Activated CD4-positive, alpha-beta memory T cell treated with anti-CD3 and anti-CD28 coated beads for 36 hours (primary cell): Measurements from ENCODE around the gene SNAPC4. TPM values are rescaled to one million over a fixed set of nuclear protein-coding genes. Genes with fewer than 3 reads are reported as not detected.

ENCODE experiments used
- CTCF ChIA-PET: fragments of 350-600 bp; sonication (Branson Sonifier 250); formaldehyde crosslinking; loops from one replicate; lab custom pipeline; 2021; ENCODE audit warnings: antibody characterized with exemption, inconsistent platforms; lab: Charles Lee
- POLR2A ChIA-PET: fragments of 350-600 bp; sonication (Branson Sonifier 250); formaldehyde crosslinking; loops from one replicate; lab custom pipeline; 2021; ENCODE audit warnings: antibody characterized with exemption; lab: Charles Lee
- DNase-seq: peaks from one replicate; pipeline ENCODE4 v3.0.0-alpha.2; 2020
- H3K27ac Mint-ChIP-seq: one replicate; pipeline ENCODE4 v1.8.0; 2021; ENCODE audit warnings: mixed read lengths
- H3K27me3 Mint-ChIP-seq: one replicate; pipeline ENCODE4 v1.8.0; 2021; ENCODE audit warnings: mixed read lengths
- H3K36me3 Mint-ChIP-seq: one replicate; pipeline ENCODE4 v1.8.0; 2021; ENCODE audit warnings: mixed read lengths
- H3K4me1 Mint-ChIP-seq: one replicate; pipeline ENCODE4 v1.8.0; 2021; ENCODE audit warnings: low read depth, mixed read lengths
- H3K4me3 Mint-ChIP-seq: one replicate; pipeline ENCODE4 v1.8.0; 2021; ENCODE audit warnings: mild to moderate bottlenecking, mixed read lengths
- H3K9me3 Mint-ChIP-seq: one replicate; pipeline ENCODE4 v1.8.0; 2021; ENCODE audit warnings: mixed read lengths
- intact Hi-C: fragments of 100-400 bp; cut with micrococcal nuclease; formaldehyde crosslinking; loops from one replicate; pipeline ENCODE4 v1.15.1; 2023
- total RNA-seq, 2 experiments: library from RNA; stranded (reverse); gene quantifications; one replicate each; pipeline ENCODE4 v1.2.3, GENCODE V29; 2021

Gene SNAPC4
- total RNA-seq, 2 experiments from 2014 or later, result 13.9 to 14.3 TPM

DNA sequence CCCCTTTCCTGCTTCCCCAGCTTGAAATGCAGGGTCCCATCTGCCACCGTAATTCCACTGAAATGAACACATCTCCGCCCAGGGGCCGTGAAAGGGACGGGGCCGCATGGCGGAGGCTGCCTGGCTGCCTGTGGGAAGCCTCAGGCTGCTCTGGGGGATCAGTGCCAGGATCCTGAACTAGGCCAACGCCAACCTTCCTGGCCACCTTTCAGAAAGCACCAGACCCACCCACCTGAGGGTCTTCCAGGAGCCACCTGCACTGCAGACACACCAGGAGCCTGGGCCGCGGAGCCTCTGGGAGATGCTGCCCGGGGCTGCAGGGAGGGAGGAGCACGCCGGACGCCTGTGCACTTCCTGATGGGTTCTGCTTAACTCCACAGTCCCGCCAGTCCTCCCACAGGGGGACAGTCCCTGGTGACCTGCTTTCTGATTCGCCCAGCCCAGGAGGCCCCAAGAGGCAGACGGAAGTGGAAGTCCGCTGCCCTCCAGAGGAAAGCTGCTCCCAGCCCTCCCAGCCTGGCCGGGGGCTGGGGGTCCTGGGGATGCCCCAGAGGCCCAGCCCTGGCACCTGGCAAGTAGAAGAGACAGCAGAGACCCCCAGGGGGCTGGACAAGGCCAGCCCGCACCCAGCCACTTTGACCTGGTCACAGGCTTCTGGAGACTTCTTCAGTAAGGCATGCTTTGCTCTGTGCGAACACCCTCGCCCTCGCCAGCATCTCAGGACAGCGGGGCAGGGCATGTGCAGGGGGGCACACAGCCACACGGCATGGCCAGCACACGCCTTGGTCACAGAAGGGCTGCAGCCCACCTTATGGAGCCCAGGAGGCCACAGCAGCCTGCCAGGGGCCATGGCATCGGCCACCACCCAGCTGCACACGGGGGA lies 26.4 kb downstream of the SNAPC4 start, which contains the start of gene CARD9:
Gene CARD9, minus strand, starts transcription at position 370 of the 883 bp plus-strand sequence. CDS start 1,591 bp downstream, outside the sequence.
- no peak for DNase-seq
- CTCF ChIA-PET, result no interaction called here
- no peaks in the 10 kb centered on the region for H3K9me3 Mint-ChIP-seq
- H3K4me1 Mint-ChIP-seq, result no peaks in the 10 kb centered on the region
- no peak within 1 kb of the TSS for H3K27ac Mint-ChIP-seq
- no peak within 1 kb of the TSS for H3K4me3 Mint-ChIP-seq
- intact Hi-C loops, result no loop called here
- H3K36me3 Mint-ChIP-seq, result peaks cover 4% of the 10 kb centered on the region
- POLR2A ChIA-PET, result no interaction called here
- no peaks in the 10 kb centered on the region for H3K27me3 Mint-ChIP-seq

DNA sequence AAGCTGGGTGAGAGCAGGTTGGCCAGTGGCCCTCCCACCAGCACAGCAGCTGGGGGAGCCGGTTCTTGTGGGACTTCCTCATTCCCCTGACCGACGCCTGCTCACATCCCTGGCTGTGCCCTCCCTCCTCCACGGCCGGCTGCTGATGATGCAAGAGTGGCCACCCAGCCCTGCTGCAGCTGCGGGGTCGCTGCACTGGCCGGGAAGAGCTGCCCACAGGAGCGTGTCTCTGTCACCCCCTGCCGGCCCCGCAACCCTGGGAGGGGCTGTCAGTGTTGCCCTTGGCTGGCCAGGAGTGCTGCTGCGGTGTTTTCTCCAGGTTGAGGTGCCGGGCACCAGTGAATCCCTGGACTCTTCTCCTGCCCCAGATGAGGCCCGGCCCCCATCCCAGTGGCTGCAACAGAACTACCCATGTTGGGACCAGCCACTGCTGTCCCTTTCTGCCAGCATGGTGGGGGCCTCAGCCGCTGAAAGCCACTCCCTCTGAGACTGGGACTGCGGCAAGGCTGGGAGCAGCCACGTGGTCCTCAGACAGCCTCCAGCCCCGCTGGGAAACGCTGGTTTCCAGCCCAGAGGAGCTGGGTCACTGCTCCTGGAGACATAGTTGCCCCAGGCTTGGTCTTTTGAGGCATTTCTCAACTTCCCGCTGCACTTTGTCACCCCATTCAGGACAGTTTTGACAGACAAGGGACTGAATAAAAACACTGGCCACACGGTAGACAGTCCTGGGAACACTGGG lies 27.2 kb downstream of the SNAPC4 start:
- Mint-ChIP-seq H3K27ac (no peak overlapping the region), H3K4me3 (no peak overlapping the region), H3K27me3 (no peaks in the 10 kb centered on the region), H3K9me3 (no peaks in the 10 kb centered on the region), H3K36me3 (peaks cover 4% of the 10 kb centered on the region), H3K4me1 (no peaks in the 10 kb centered on the region)
- CTCF ChIA-PET, result interaction anchor here (0.7 kb wide), 1 partner anchor 10 kb away, joined by 3 read pairs; no protein-coding TSS in a partner anchor
- POLR2A ChIA-PET, result no interaction called here
- no peak for DNase-seq
- intact Hi-C loops, result no loop called here

GRCh38 chr9:136372006-136372405 lies 28.0 kb downstream of the SNAPC4 start:
- no peaks in the 10 kb centered on the region for H3K4me1 Mint-ChIP-seq
- H3K27ac Mint-ChIP-seq, result no peak overlapping the region
- ChIA-PET CTCF (no interaction called here), POLR2A (no interaction called here)
- intact Hi-C loops, result no loop called here
- H3K36me3 Mint-ChIP-seq, result peaks cover 4% of the 10 kb centered on the region
- no peaks in the 10 kb centered on the region for H3K9me3 Mint-ChIP-seq
- H3K4me3 Mint-ChIP-seq, result no peak overlapping the region
- no peaks in the 10 kb centered on the region for H3K27me3 Mint-ChIP-seq
- no peak for DNase-seq

DNA sequence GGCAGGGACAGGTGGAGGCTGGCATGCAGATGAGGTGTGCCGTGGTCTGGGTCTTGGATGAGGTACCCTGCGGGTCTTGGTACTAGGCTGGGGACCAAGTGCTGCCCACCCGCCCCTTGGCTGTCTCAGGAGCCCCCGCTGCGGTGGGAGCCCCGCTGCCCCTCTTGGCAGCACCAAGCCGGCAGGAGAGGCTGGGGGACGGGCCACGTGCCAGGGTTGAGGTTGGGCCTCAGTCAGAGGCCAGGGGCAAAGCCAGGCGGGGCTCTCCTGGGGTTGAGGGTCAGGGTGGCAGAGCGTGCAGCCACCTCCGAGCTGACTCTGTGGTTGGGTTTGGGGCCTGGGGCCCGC lies 28.5 kb downstream of the SNAPC4 start:
- ChIA-PET CTCF (no interaction called here), POLR2A (no interaction called here)
- no peaks in the 10 kb centered on the region for H3K9me3 Mint-ChIP-seq
- no peak overlapping the region for H3K4me3 Mint-ChIP-seq
- no peaks in the 10 kb centered on the region for H3K27me3 Mint-ChIP-seq
- no peak for DNase-seq
- peaks cover 4% of the 10 kb centered on the region for H3K36me3 Mint-ChIP-seq
- H3K4me1 Mint-ChIP-seq, result no peaks in the 10 kb centered on the region
- intact Hi-C loops, result no loop called here
- no peak overlapping the region for H3K27ac Mint-ChIP-seq

DNA sequence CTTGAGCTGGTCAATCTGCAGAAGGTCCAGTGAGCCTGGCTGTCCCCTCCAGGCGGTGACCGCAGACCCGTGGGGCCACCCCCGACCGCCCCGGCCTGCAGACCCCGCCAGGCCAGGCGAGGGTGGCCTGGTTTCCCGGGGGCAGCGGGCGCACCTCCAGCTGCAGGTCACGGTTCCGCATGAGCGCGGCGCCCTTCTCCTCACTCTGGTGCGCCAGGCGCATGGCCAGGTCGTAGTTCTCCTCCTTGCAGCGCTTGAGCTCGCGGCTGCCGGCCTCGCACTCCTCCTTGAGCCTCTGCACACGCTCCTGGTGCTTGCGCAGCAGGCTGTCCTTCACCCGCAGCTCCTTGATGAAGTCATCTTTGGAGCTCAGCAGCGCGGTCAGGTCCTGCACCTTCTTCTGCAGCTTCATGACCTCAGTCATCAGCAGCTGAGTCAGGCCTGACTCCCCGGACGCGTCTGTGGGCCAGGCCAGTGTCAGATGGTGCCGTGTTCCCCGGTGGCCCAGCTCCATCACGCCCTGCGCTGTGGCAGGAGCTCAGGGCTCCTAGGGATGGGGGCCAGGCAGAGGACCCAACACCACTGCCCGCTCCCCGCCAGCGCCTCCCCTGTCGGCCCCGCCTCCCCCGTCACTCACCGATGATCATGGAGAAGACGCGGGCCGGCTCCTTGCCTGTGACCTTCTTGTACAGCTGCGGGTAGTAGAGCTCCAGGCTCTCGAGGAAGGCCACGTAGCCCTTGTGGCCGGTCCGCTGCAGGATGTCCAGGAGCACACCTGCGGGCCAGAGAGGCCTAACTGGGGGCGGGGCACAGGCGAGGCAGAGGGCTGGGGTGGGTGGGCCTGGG lies 29.1 kb downstream of the SNAPC4 start:
- POLR2A ChIA-PET, result no interaction called here
- H3K36me3 Mint-ChIP-seq, result peaks cover 4% of the 10 kb centered on the region
- CTCF ChIA-PET, result no interaction called here
- no peak overlapping the region for H3K27ac Mint-ChIP-seq
- H3K4me1 Mint-ChIP-seq, result no peaks in the 10 kb centered on the region
- no peak for DNase-seq
- H3K27me3 Mint-ChIP-seq, result no peaks in the 10 kb centered on the region
- no peak overlapping the region for H3K4me3 Mint-ChIP-seq
- intact Hi-C loops, result no loop called here
- H3K9me3 Mint-ChIP-seq, result no peaks in the 10 kb centered on the region

DNA sequence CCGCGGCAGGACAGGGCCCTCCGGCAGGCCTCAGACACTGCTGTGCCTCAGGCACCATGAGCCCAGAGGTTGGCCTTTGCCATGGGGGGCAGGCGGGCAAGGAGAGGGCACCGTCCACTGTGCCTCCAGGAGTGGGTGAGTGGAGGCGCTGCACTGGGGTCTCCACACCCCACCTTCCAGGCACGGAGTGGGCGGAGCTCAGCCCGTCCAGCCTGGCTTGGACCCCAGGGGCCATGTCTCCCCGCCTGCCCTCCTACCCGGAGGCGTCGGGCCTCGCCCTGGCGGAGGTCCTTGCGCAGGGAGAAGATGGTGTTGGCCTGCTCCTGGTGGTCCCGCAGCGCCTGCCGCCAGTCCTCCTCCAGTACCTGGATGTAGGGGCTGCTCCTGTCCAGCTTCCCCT lies 29.9 kb downstream of the SNAPC4 start:
- Mint-ChIP-seq H3K4me3 (no peak overlapping the region), H3K9me3 (no peaks in the 10 kb centered on the region), H3K4me1 (no peaks in the 10 kb centered on the region), H3K27ac (no peak overlapping the region), H3K36me3 (no peaks in the 10 kb centered on the region), H3K27me3 (no peaks in the 10 kb centered on the region)
- ChIA-PET CTCF (no interaction called here), POLR2A (no interaction called here)
- DNase-seq, result no peak
- intact Hi-C loops, result no loop called here

GRCh38 chr9:136368190-136368589 lies 31.8 kb downstream of the SNAPC4 start:
- Mint-ChIP-seq H3K9me3 (no peaks in the 10 kb centered on the region), H3K27me3 (no peaks in the 10 kb centered on the region), H3K4me3 (no peak overlapping the region), H3K27ac (no peak overlapping the region), H3K36me3 (no peaks in the 10 kb centered on the region), H3K4me1 (peaks cover 3% of the 10 kb centered on the region)
- POLR2A ChIA-PET, result no interaction called here
- intact Hi-C loops, result no loop called here
- CTCF ChIA-PET, result no interaction called here
- DNase-seq, result no peak

GRCh38 chr9:136367296-136368145 lies 32.4 kb downstream of the SNAPC4 start:
- intact Hi-C loops, result no loop called here
- no peak overlapping the region for H3K27ac Mint-ChIP-seq
- H3K4me3 Mint-ChIP-seq, result no peak overlapping the region
- ChIA-PET CTCF (interaction anchor here (1.5 kb wide), 1 partner anchor 8 kb away, joined by 3 read pairs; no protein-coding TSS in a partner anchor), POLR2A (interaction anchor here (1.1 kb wide), 1 partner anchor 17 kb away, joined by 4 read pairs; no protein-coding TSS in a partner anchor)
- H3K4me1 Mint-ChIP-seq, result peaks cover 7% of the 10 kb centered on the region
- H3K27me3 Mint-ChIP-seq, result no peaks in the 10 kb centered on the region
- no peaks in the 10 kb centered on the region for H3K9me3 Mint-ChIP-seq
- no peak for DNase-seq
- H3K36me3 Mint-ChIP-seq, result no peaks in the 10 kb centered on the region

- no peak overlapping the region for H3K27ac Mint-ChIP-seq
- POLR2A ChIA-PET, result interaction anchor here (1.1 kb wide), 1 partner anchor 18 kb away, joined by 4 read pairs; no protein-coding TSS in a partner anchor
- H3K4me3 Mint-ChIP-seq, result no peak overlapping the region
- no peaks in the 10 kb centered on the region for H3K36me3 Mint-ChIP-seq
- H3K4me1 Mint-ChIP-seq, result peaks cover 9% of the 10 kb centered on the region
- CTCF ChIA-PET, result interaction anchor here (0.8 to 1.5 kb wide), 2 partner anchors 8 to 34 kb away, joined by 3 read pairs; no protein-coding TSS in a partner anchor
- no peaks in the 10 kb centered on the region for H3K9me3 Mint-ChIP-seq
- no peak for DNase-seq
- intact Hi-C loops, result no loop called here
- no peaks in the 10 kb centered on the region for H3K27me3 Mint-ChIP-seq
These were observed 33.1 kb downstream of the SNAPC4 start for GRCh38 chr9:136366826-136367225.

DNA sequence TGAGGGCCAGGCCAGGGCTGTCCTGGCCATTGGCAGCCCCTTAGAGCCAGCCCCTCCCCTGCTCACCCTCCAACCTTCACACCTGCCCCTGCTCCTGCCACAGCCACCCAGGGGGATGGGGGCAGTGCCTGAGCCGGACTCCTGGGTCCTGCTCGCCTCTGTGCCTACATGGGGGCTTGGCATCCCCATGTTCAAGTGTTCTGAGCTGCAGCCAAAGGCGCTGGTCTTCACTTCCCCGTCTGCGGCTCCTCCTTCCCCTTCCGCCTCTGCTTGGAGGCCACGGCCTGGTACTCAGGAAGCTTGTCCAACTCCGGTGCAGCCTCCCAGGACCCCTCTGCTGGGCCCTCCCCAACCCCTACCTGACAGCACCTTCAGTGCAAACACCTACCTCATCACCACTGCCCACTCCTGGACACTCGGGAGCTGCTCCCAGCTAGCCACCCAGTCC lies 34.2 kb downstream of the SNAPC4 start:
- H3K4me1 Mint-ChIP-seq, result peaks cover 9% of the 10 kb centered on the region
- DNase-seq, result no peak
- no peak overlapping the region for H3K27ac Mint-ChIP-seq
- CTCF ChIA-PET, result interaction anchor here (1.5 kb wide), 1 partner anchor 9 kb away, joined by 3 read pairs; no protein-coding TSS in a partner anchor
- POLR2A ChIA-PET, result no interaction called here
- H3K36me3 Mint-ChIP-seq, result no peaks in the 10 kb centered on the region
- intact Hi-C loops, result no loop called here
- no peaks in the 10 kb centered on the region for H3K9me3 Mint-ChIP-seq
- H3K27me3 Mint-ChIP-seq, result no peaks in the 10 kb centered on the region
- no peak overlapping the region for H3K4me3 Mint-ChIP-seq
